Activated naive CD4-positive, alpha-beta T cell treated with anti-CD3 and anti-CD28 coated beads, Interleukin-2, amount 10 ng/mL, durations not matched to agents 7 days and 5 days (primary cell): ENCODE data around the gene VAV2.

Experiments used
- CTCF ChIA-PET: fragments of 350-600 bp; sonication (Branson Sonifier 250); formaldehyde crosslinking; loops from one replicate; lab custom pipeline; 2021; ENCODE audit warnings: antibody characterized with exemption; lab: Charles Lee
- DNase-seq: peaks from one replicate; pipeline ENCODE4 v3.0.0-alpha.2; 2020
- H3K27ac Mint-ChIP-seq: one replicate; pipeline ENCODE4 v1.8.0; 2021; ENCODE audit warnings: mild to moderate bottlenecking, moderate library complexity, mixed read lengths
- H3K27me3 Mint-ChIP-seq: one replicate; pipeline ENCODE4 v1.8.0; 2021; ENCODE audit warnings: mild to moderate bottlenecking, mixed read lengths
- H3K36me3 Mint-ChIP-seq: one replicate; pipeline ENCODE4 v1.8.0; 2021; ENCODE audit warnings: mixed read lengths
- H3K4me1 Mint-ChIP-seq: one replicate; pipeline ENCODE4 v1.8.0; 2021; ENCODE audit warnings: mixed read lengths
- H3K4me3 Mint-ChIP-seq: one replicate; pipeline ENCODE4 v1.8.0; 2021; ENCODE audit warnings: mild to moderate bottlenecking, moderate library complexity, mixed read lengths
- H3K9me3 Mint-ChIP-seq: one replicate; pipeline ENCODE4 v1.8.0; 2021; ENCODE audit warnings: mixed read lengths

The VAV2 gene

GRCh38 chr9:133837627-133838597 is 154.2 kb downstream of the VAV2 start:
- Mint-ChIP-seq H3K4me1 (no peaks in the 10 kb centered on the region), H3K9me3 (no peaks in the 10 kb centered on the region), H3K27me3 (peaks cover 3% of the 10 kb centered on the region), H3K27ac (no peak overlapping the region), H3K36me3 (no peaks in the 10 kb centered on the region), H3K4me3 (no peak overlapping the region)
- CTCF ChIA-PET, result no interaction called here
- DNase-seq, result no peak

GRCh38 chr9:133836818-133837217 is 155.3 kb downstream of the VAV2 start:
- no peaks in the 10 kb centered on the region for H3K36me3 Mint-ChIP-seq
- H3K27me3 Mint-ChIP-seq, result peaks cover 2% of the 10 kb centered on the region
- H3K4me3 Mint-ChIP-seq, result no peak overlapping the region
- CTCF ChIA-PET, result no interaction called here
- no peak overlapping the region for H3K27ac Mint-ChIP-seq
- H3K4me1 Mint-ChIP-seq, result no peaks in the 10 kb centered on the region
- H3K9me3 Mint-ChIP-seq, result no peaks in the 10 kb centered on the region
- DNase-seq, result no peak

- CTCF ChIA-PET, result no interaction called here
- H3K9me3 Mint-ChIP-seq, result no peaks in the 10 kb centered on the region
- no peak overlapping the region for H3K27ac Mint-ChIP-seq
- no peaks in the 10 kb centered on the region for H3K36me3 Mint-ChIP-seq
- DNase-seq, result no peak
- H3K4me3 Mint-ChIP-seq, result no peak overlapping the region
- no peaks in the 10 kb centered on the region for H3K4me1 Mint-ChIP-seq
- no peaks in the 10 kb centered on the region for H3K27me3 Mint-ChIP-seq
Observed at GRCh38 chr9:133836001-133836758, 155.9 kb downstream of the VAV2 start.

- H3K9me3 Mint-ChIP-seq, result no peaks in the 10 kb centered on the region
- H3K27ac Mint-ChIP-seq, result no peak overlapping the region
- CTCF ChIA-PET, result no interaction called here
- H3K27me3 Mint-ChIP-seq, result no peaks in the 10 kb centered on the region
- no peaks in the 10 kb centered on the region for H3K4me1 Mint-ChIP-seq
- no peak overlapping the region for H3K4me3 Mint-ChIP-seq
- no peaks in the 10 kb centered on the region for H3K36me3 Mint-ChIP-seq
- DNase-seq, result no peak
Observed at GRCh38 chr9:133835262-133835901, 156.7 kb downstream of the VAV2 start.

DNA sequence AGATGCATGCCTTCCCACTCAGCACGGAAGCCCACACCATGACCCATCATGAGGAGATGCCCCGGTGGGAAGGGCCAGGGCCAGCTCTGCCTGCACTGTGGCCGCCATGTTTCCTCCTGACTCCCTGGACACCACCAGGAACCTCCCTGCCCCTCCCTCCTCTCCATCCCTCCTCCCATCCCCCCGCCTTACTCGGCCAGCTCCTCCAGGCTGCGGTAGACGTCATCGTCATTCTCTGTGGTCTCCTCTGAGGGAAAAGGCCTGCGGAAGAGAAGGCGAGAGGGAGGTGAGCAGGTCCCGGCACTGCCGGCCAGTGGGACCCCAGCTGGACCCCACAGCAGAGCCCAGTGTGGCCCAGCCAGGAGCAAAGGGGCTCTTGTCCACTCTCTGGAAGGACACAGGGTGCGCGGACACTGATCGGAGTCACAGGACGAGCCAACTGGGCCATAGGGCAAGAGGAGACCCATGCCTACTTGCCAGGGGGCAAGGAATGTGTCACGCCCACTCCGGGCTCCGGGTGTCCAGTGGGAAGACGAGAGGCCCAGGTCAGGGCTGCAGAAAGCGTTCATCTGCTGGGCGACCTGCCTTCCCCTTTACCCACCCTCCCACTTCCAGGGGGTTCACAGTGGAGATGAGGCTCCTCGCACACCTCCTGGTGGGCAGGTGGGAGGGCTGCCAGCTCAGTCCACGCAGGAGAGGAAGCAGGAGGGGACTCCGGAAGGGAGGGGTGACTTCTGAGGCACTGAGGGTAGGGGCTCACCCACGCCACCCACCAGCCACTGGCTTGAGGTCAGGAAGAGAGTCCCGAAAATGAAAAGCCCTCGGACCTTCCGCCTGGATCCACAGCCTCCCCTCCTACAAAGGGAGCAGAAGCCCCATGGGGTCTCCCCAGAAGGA is 157.8 kb downstream of the VAV2 start:
- H3K36me3 Mint-ChIP-seq, result no peaks in the 10 kb centered on the region
- H3K4me3 Mint-ChIP-seq, result no peak overlapping the region
- CTCF ChIA-PET, result no interaction called here

DNA sequence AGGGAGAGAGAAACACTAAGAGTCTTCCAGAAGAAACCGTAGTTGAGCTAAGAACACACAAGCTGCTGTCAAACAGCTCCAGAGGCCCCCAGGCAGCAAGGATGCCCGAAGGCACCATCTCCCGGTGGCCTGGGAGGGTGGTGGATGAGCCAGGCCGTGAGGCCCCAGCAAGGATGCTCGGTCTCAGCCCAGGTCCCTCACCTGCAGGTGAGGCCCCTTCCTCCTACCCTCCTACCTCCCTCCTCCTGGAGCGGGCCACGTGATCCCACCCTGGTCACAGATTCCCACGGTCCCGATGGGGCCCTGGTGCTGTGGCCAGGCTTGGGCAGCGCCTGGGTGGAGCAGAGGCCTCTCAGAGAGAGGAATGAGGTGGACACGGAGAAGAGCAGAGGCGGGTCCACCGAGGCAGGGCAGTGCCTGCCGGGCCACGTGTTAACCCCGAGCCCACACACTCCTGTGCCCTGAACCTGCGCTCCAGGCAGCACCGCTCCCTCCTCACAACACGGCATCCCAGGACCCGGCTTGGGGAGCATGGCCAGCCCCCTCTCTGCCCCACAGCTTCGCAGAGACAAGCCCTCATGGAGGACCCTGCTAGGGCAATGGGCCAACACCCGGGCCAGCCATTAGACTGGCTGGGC is 158.6 kb downstream of the VAV2 start:
- no peaks in the 10 kb centered on the region for H3K27me3 Mint-ChIP-seq
- no peaks in the 10 kb centered on the region for H3K4me1 Mint-ChIP-seq
- DNase-seq, result no peak
- no peak overlapping the region for H3K4me3 Mint-ChIP-seq
- no peaks in the 10 kb centered on the region for H3K36me3 Mint-ChIP-seq
- CTCF ChIA-PET, result interaction anchor here (1.4 kb wide), 1 partner anchor 161 kb away, joined by 4 read pairs; no protein-coding TSS in a partner anchor
- no peak overlapping the region for H3K27ac Mint-ChIP-seq
- no peaks in the 10 kb centered on the region for H3K9me3 Mint-ChIP-seq

More for the DNA sequence above, 157.8 kb downstream of the VAV2 start:
- Mint-ChIP-seq H3K9me3 (no peaks in the 10 kb centered on the region), H3K27me3 (no peaks in the 10 kb centered on the region), H3K27ac (no peak overlapping the region), H3K4me1 (no peaks in the 10 kb centered on the region)
- no peak for DNase-seq

GRCh38 chr9:133832877-133833276 is 159.2 kb downstream of the VAV2 start:
- Mint-ChIP-seq H3K9me3 (no peaks in the 10 kb centered on the region), H3K27me3 (no peaks in the 10 kb centered on the region), H3K36me3 (no peaks in the 10 kb centered on the region), H3K27ac (no peak overlapping the region), H3K4me1 (no peaks in the 10 kb centered on the region), H3K4me3 (no peak overlapping the region)
- CTCF ChIA-PET, result interaction anchor here (1.4 kb wide), 1 partner anchor 161 kb away, joined by 4 read pairs; no protein-coding TSS in a partner anchor
- DNase-seq, result no peak

GRCh38 chr9:133830711-133831110 is 161.4 kb downstream of the VAV2 start:
- no peak overlapping the region for H3K4me3 Mint-ChIP-seq
- H3K27me3 Mint-ChIP-seq, result no peaks in the 10 kb centered on the region
- CTCF ChIA-PET, result no interaction called here
- H3K27ac Mint-ChIP-seq, result no peak overlapping the region
- DNase-seq, result no peak
- H3K36me3 Mint-ChIP-seq, result no peaks in the 10 kb centered on the region
- no peaks in the 10 kb centered on the region for H3K4me1 Mint-ChIP-seq
- no peaks in the 10 kb centered on the region for H3K9me3 Mint-ChIP-seq

- Mint-ChIP-seq H3K27me3 (no peaks in the 10 kb centered on the region), H3K27ac (no peak overlapping the region), H3K9me3 (no peaks in the 10 kb centered on the region), H3K4me3 (no peak overlapping the region), H3K36me3 (no peaks in the 10 kb centered on the region), H3K4me1 (no peaks in the 10 kb centered on the region)
- no peak for DNase-seq
- CTCF ChIA-PET, result interaction anchor here (0.7 kb wide), 1 partner anchor 164 kb away, joined by 3 read pairs; no protein-coding TSS in a partner anchor
Observed at GRCh38 chr9:133830310-133830709, 161.8 kb downstream of the VAV2 start.

- no peaks in the 10 kb centered on the region for H3K27me3 Mint-ChIP-seq
- H3K36me3 Mint-ChIP-seq, result no peaks in the 10 kb centered on the region
- no peaks in the 10 kb centered on the region for H3K4me1 Mint-ChIP-seq
- DNase-seq, result no peak
- H3K27ac Mint-ChIP-seq, result no peak overlapping the region
- CTCF ChIA-PET, result no interaction called here
- H3K4me3 Mint-ChIP-seq, result no peak overlapping the region
- no peaks in the 10 kb centered on the region for H3K9me3 Mint-ChIP-seq
Observed at GRCh38 chr9:133828338-133828997, 163.7 kb downstream of the VAV2 start.

DNA sequence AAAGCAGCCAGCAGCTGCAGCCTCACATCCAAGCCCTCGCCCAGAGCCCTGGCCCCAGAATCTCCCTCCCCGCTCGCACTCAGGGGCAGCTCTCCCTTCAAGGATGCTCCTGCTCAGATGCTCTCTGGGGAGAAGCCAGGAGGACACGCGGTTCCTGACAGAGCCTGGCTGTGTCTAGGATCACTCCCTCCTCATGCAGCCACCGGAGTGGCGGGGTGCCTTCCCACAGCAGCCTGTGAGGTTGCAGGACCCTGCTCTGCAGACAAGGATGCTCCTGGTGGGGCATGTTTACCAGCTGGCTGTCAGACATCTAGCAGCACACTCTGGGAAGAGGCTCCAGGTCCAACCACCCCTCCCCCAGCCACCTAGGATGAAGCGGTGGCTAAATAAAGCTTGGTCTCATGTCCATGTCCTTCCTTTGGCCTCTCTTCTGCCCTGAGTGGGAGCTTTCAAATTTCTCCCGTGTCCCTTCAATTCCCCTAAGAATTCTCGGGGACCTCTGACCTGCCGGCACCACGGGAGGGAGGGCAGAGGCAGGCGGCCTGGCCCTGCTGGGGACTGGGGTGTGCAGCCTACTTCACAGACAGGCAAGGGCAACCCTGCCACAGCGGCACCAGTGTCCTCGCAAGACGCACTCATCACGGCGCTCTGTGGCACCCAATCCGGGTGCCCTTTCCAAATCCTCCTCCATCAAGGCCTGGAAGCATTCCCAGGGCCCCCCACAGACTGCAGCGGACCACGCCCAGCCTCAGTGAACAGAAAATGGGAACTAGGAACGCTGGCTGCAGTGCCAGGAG is 165.6 kb downstream of the VAV2 start:
- no peak overlapping the region for H3K4me3 Mint-ChIP-seq
- no peaks in the 10 kb centered on the region for H3K4me1 Mint-ChIP-seq
- CTCF ChIA-PET, result no interaction called here
- no peaks in the 10 kb centered on the region for H3K27me3 Mint-ChIP-seq
- DNase-seq, result no peak
- no peak overlapping the region for H3K27ac Mint-ChIP-seq
- H3K9me3 Mint-ChIP-seq, result no peaks in the 10 kb centered on the region
- no peaks in the 10 kb centered on the region for H3K36me3 Mint-ChIP-seq

DNA sequence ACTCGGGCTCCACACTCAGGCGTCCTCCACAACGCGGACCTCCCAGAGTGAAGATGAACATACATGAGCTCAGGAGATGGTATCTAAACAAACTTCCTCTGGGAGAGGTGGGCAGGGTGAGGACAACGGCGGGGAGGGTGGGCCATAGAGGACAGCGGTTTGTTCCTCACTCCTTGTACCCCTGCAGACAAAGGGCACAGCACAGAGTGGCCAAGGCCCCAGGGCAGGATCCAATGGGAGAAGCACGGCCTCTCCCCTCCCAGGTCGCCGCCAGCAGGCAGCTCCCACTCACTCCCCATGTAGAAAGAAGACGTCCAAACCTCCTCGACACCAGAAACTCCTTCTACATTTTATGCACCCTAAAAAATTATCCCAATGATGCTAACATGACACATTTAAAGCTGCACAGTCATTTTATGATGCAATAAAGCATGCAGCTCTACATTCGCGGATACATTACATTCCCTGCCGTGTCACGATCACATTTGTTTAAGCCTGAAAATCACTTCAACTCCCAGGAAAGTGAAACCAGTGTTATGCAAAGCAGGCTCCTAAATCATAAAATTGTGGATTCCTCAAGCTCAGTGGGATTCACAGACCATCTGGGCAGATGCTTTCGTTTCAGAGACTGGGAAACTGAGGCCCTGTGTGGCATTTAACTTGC is 166.4 kb downstream of the VAV2 start:
- H3K36me3 Mint-ChIP-seq, result no peaks in the 10 kb centered on the region

More for the DNA sequence above, 166.4 kb downstream of the VAV2 start:
- Mint-ChIP-seq H3K4me3 (no peak overlapping the region), H3K4me1 (no peaks in the 10 kb centered on the region), H3K27me3 (no peaks in the 10 kb centered on the region), H3K9me3 (no peaks in the 10 kb centered on the region), H3K27ac (no peak overlapping the region)
- CTCF ChIA-PET, result no interaction called here
- no peak for DNase-seq
